Pons (tissue), 1 donor: ENCODE measurements around the gene THAP11.
"Not testable (repeated sequence)": the region's sequence is repeated elsewhere in the genome, so short reads cannot be mapped to it uniquely, and the experiment has no call there.

ENCODE experiments used
- DNase-seq: peaks from one replicate; pipeline ENCODE4 v3.0.0-alpha.2; 2016; ENCODE audit warnings: low spot score

THAP11 gene

GRCh38 chr16:67837190-67837589, 4.9 kb upstream of the THAP11 start:
- not testable (repeated sequence) for DNase-seq

- no peak for DNase-seq
Measured at GRCh38 chr16:67837811-67838210, 4.3 kb upstream of the THAP11 start.

- no peak for DNase-seq
Measured at GRCh38 chr16:67841198-67841815, 813 bp upstream of the THAP11 start.

GRCh38 chr16:67842509-67843342, 606 bp downstream of the THAP11 start:
- peak; percentile 29 for DNase-seq

GRCh38 chr16:67843343-67843765, 1.2 kb downstream of the THAP11 start:
- DNase-seq = no peak

GRCh38 chr16:67844497-67844896, 2.4 kb downstream of the THAP11 start:
- no peak for DNase-seq

- DNase-seq = peak; percentile 9
Measured at GRCh38 chr16:67845291-67846062, 3.4 kb downstream of the THAP11 start.

GRCh38 chr16:67846063-67846319, 3.9 kb downstream of the THAP11 start:
- DNase-seq = peak; percentile 28

GRCh38 chr16:67846320-67847063, 4.4 kb downstream of the THAP11 start, which contains the start of gene NUTF2:
Gene NUTF2, plus strand, starts transcription at chr16:67846933. Its CDS starts 18,198 bp downstream, at chr16:67865131.
- DNase-seq = peak; percentile 93

- DNase-seq = peak; percentile 56
Measured at GRCh38 chr16:67847064-67847861, 5.1 kb downstream of the THAP11 start, which contains the start of gene CENPT. Gene CENPT, minus strand, starts transcription at chr16:67847693. Its CDS starts 13,834 bp downstream, at chr16:67833859.

- no peak for DNase-seq
Measured at GRCh38 chr16:67848118-67848517, 6.0 kb downstream of the THAP11 start.

GRCh38 chr16:67853670-67854069, 11.6 kb downstream of the THAP11 start:
- DNase-seq = no peak

- no peak for DNase-seq
Measured at GRCh38 chr16:67855789-67856188, 13.7 kb downstream of the THAP11 start.

GRCh38 chr16:67856927-67857546, 14.9 kb downstream of the THAP11 start:
- no peak for DNase-seq

- peak; percentile 18 for DNase-seq
Measured at GRCh38 chr16:67857547-67858233, 15.6 kb downstream of the THAP11 start.

- DNase-seq = no peak
Measured at GRCh38 chr16:67858500-67858899, 16.4 kb downstream of the THAP11 start.

- DNase-seq = no peak
Measured at GRCh38 chr16:67860589-67861398, 18.7 kb downstream of the THAP11 start.

- no peak for DNase-seq
Measured at GRCh38 chr16:67861877-67862276, 19.8 kb downstream of the THAP11 start.
